SK-N-SH treated with all-trans-retinoic acid at 6 μM for 48 hours (cell line): ENCODE data around the gene LYST.

ENCODE experiments used
- ATAC-seq: fragments of 200-7000 bp; cut with Tn5 transposase; 3 replicates; pipeline ENCODE4 v1.9.1; 2020; ENCODE audit warnings: mild to moderate bottlenecking, moderate library complexity
- ARNTL ChIP-seq: fragments of 450-650 bp; formaldehyde crosslinking; IDR thresholded peaks from 2 replicates; pipeline ENCODE4 v1.5.0; 2020; ENCODE audit warnings: low read depth, mild to moderate bottlenecking, moderate library complexity, borderline replicate concordance
- BACH2 ChIP-seq: fragments of 250-450 bp; sonication (Bioruptor Pico); IDR thresholded peaks from 2 replicates; pipeline ENCODE4 v1.9.0; 2021; ENCODE audit warnings: mild to moderate bottlenecking, borderline replicate concordance
- CREB5 ChIP-seq: fragments of 250-450 bp; sonication (Bioruptor Pico); IDR thresholded peaks from 2 replicates; pipeline ENCODE4 v1.5.1; 2020; ENCODE audit warnings: low read depth, mild to moderate bottlenecking, moderate library complexity
- CSDC2 ChIP-seq: fragments of 250-450 bp; sonication (Bioruptor Pico); IDR thresholded peaks from 2 replicates; pipeline ENCODE4 v1.5.0; 2020; ENCODE audit warnings: mild to moderate bottlenecking, moderate library complexity
- CSRNP3 ChIP-seq: fragments of 250-450 bp; sonication (Bioruptor Pico); IDR thresholded peaks from 2 replicates; pipeline ENCODE4 v1.5.1; 2021; ENCODE audit warnings: mild to moderate bottlenecking, moderate library complexity
- ESRRG ChIP-seq: fragments of 250-450 bp; sonication (Bioruptor Pico); IDR thresholded peaks from 2 replicates; pipeline ENCODE4 v1.6.1; 2021; ENCODE audit warnings: mild to moderate bottlenecking
- GLIS3 ChIP-seq: fragments of 250-450 bp; sonication (Bioruptor Pico); IDR thresholded peaks from 2 replicates; pipeline ENCODE4 v1.5.0; 2020; ENCODE audit warnings: mild to moderate bottlenecking, moderate library complexity
- OSR1 ChIP-seq: fragments of 250-450 bp; sonication (Bioruptor Pico); IDR thresholded peaks from 2 replicates; pipeline ENCODE4 v1.8.0; 2022; ENCODE audit warnings: moderate library complexity, mild to moderate bottlenecking, inconsistent platforms
- PATZ1 ChIP-seq: fragments of 250-450 bp; sonication (Bioruptor Pico); IDR thresholded peaks from 2 replicates; pipeline ENCODE4 v1.8.0; 2020; ENCODE audit warnings: mild to moderate bottlenecking, moderate library complexity, borderline replicate concordance
- POU6F1 ChIP-seq: fragments of 250-450 bp; sonication (Bioruptor Pico); IDR thresholded peaks from 2 replicates; pipeline ENCODE4 v1.8.0; 2021; ENCODE audit warnings: low read depth, mild to moderate bottlenecking, moderate library complexity, borderline replicate concordance
- PPARA ChIP-seq: fragments of 250-450 bp; sonication (Bioruptor Pico); IDR thresholded peaks from 2 replicates; pipeline ENCODE4 v1.5.0; 2020; ENCODE audit warnings: mild to moderate bottlenecking, borderline replicate concordance
- RARB ChIP-seq: fragments of 250-450 bp; sonication (Bioruptor Pico); IDR thresholded peaks from 2 replicates; pipeline ENCODE4 v1.8.0; 2021; ENCODE audit warnings: mild to moderate bottlenecking, moderate library complexity
- SNAI2 ChIP-seq: fragments of 250-450 bp; sonication (Bioruptor Pico); IDR thresholded peaks from 2 replicates; pipeline ENCODE4 v1.5.0; 2020; ENCODE audit warnings: mild to moderate bottlenecking, moderate library complexity
- TCF4 ChIP-seq: fragments of 250-450 bp; sonication (Bioruptor Pico); IDR thresholded peaks from 2 replicates; pipeline ENCODE4 v1.8.0; 2021; ENCODE audit warnings: mild to moderate bottlenecking, moderate library complexity, borderline replicate concordance
- TOX ChIP-seq: fragments of 250-450 bp; sonication (Bioruptor Pico); IDR thresholded peaks from 2 replicates; pipeline ENCODE4 v1.8.0; 2021; ENCODE audit warnings: mild to moderate bottlenecking, moderate library complexity, borderline replicate concordance
- TSHZ2 ChIP-seq: fragments of 250-450 bp; sonication (Bioruptor Pico); IDR thresholded peaks from 2 replicates; pipeline ENCODE4 v1.5.0; 2020; ENCODE audit warnings: mild to moderate bottlenecking, moderate library complexity
- ZC3H10 ChIP-seq: fragments of 250-450 bp; sonication (Bioruptor Pico); IDR thresholded peaks from 2 replicates; pipeline ENCODE4 v1.5.1; 2021; ENCODE audit warnings: mild to moderate bottlenecking, moderate library complexity
- ZFP3 ChIP-seq: fragments of 250-450 bp; sonication (Bioruptor Pico); IDR thresholded peaks from 2 replicates; pipeline ENCODE4 v1.5.0; 2020; ENCODE audit warnings: mild to moderate bottlenecking, moderate library complexity
- ZFP30 ChIP-seq: fragments of 450-650 bp; formaldehyde crosslinking; IDR thresholded peaks from 2 replicates; pipeline ENCODE4 v1.5.0; 2022; ENCODE audit warnings: mild to moderate bottlenecking, moderate library complexity
- ZNF565 ChIP-seq: fragments of 450-650 bp; formaldehyde crosslinking; conservative IDR thresholded peaks from 2 replicates; pipeline ENCODE4 v1.5.0; 2020; ENCODE audit warnings: low read depth, mild to moderate bottlenecking, moderate library complexity
- ZNF70 ChIP-seq: fragments of 450-650 bp; formaldehyde crosslinking; IDR thresholded peaks from 2 replicates; pipeline ENCODE4 v1.5.0; 2020; ENCODE audit warnings: mild to moderate bottlenecking, moderate library complexity
- ZNF8 ChIP-seq: fragments of 450-650 bp; formaldehyde crosslinking; IDR thresholded peaks from 2 replicates; pipeline ENCODE4 v1.5.0; 2020; ENCODE audit warnings: mild to moderate bottlenecking, moderate library complexity

LYST gene

GRCh38 chr1:235882816-235883215, 16.1 kb upstream of the LYST start:
- TF ChIP-seq BACH2: no peak
- no peak for TF ChIP-seq OSR1
- TF ChIP-seq PPARA (CRISPR knock-in tag): no peak
- TF ChIP-seq POU6F1 (CRISPR knock-in tag): no peak
- no peak for TF ChIP-seq ZFP3
- TF ChIP-seq ZFP30 (CRISPR knock-in tag): no peak
- no peak for TF ChIP-seq TSHZ2 (CRISPR knock-in tag)
- no peak for TF ChIP-seq TCF4 (CRISPR knock-in tag)
- no peak for TF ChIP-seq ZNF8 (CRISPR knock-in tag)
- no peak for TF ChIP-seq TOX (CRISPR knock-in tag)
- TF ChIP-seq ZNF565 (CRISPR knock-in tag): no peak
- TF ChIP-seq ARNTL (CRISPR knock-in tag): no peak
- TF ChIP-seq ZC3H10 (CRISPR knock-in tag): no peak
- no peak for TF ChIP-seq ESRRG (CRISPR knock-in tag)
- no peak for TF ChIP-seq RARB
- no peak for TF ChIP-seq CREB5 (CRISPR knock-in tag)
- no peak for TF ChIP-seq CSDC2 (CRISPR knock-in tag)
- TF ChIP-seq ZNF70: no peak
- no peak for TF ChIP-seq SNAI2 (CRISPR knock-in tag)
- no peak for TF ChIP-seq CSRNP3 (CRISPR knock-in tag)
- ATAC-seq: peak; percentile 31

GRCh38 chr1:235881930-235882700, 15.4 kb upstream of the LYST start:
- ATAC-seq: no peak
- TF ChIP-seq POU6F1 (CRISPR knock-in tag): no peak
- TF ChIP-seq GLIS3: no peak
- no peak for TF ChIP-seq PATZ1 (CRISPR knock-in tag)
- TF ChIP-seq PPARA (CRISPR knock-in tag): no peak
- TF ChIP-seq ZC3H10 (CRISPR knock-in tag): no peak
- TF ChIP-seq ZNF8 (CRISPR knock-in tag): no peak
- TF ChIP-seq ZNF565 (CRISPR knock-in tag): no peak
- no peak for TF ChIP-seq ZFP3
- no peak for TF ChIP-seq OSR1
- TF ChIP-seq ESRRG (CRISPR knock-in tag): no peak
- no peak for TF ChIP-seq CREB5 (CRISPR knock-in tag)
- no peak for TF ChIP-seq CSDC2 (CRISPR knock-in tag)
- no peak for TF ChIP-seq TCF4 (CRISPR knock-in tag)
